ENCODE results near the gene EDEM1.

The EDEM1 gene

DNA sequence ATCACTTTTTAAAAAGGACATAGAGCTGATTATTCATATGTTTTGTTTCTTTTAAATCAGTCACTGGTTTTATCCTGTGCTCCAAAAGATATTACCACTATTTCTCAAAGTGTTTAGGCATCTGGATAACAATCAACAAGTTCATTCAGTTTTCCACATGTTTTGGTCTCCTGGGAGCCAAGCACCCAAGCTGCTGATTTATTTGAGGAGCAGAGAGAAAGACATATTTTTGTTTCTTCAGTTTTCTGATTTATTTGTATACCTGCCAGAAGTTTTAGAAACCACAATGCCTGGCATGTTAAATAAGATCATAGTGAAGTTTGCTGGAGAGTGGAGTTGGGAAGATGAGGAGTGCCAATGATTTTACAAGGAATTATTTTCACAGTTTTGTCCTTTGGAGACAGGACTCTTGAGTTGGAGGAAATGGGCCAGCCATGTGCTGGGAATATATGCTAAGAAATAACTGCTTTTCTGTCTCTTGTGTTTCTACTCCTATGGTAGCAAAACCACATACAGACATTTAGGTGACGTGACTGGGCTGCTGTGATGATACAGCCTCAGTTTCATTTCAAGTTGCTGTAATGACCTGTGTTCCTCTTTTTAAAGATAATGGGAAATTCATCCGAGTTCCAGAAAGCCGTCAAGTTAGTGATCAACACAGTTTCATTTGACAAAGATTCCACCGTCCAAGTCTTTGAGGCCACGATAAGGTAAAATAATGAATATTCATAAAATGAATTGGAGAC, 11.7 kb downstream of the EDEM1 start:
- H3K36me3 ChIP-seq (ENCODE audit: insufficient read depth, low read length) = peaks cover 13% of the 10 kb centered on the region
- H3K4me1 ChIP-seq (ENCODE audit: insufficient read depth, low read length) = peaks cover 42% of the 10 kb centered on the region
- no peaks in the 10 kb centered on the region for H3K9me3 ChIP-seq (ENCODE audit: control insufficient read depth, insufficient read depth, low read length)
- H3K9ac ChIP-seq (ENCODE audit: low read depth, low read length) = no peak overlapping the region

DNA sequence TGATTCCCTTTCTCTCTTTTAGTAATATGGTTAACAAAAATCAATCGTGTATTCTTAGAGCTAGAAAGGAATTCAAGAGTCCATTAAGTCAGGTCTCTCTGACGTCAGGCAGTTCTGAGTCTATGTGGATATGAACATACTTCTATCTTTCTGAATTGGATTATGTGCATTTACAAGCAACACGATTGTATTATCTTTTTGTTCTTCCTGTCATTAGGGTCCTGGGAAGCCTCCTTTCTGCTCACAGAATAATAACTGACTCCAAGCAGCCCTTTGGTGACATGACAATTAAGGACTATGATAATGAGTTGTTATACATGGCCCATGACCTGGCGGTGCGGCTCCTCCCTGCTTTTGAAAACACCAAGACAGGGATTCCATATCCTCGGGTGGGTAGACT, 14.0 kb downstream of the EDEM1 start:
- Histone ChIP-seq H3K4me1 (ENCODE audit: insufficient read depth, low read length) (peaks cover 25% of the 10 kb centered on the region), H3K9me3 (ENCODE audit: control insufficient read depth, insufficient read depth, low read length) (no peaks in the 10 kb centered on the region), H3K36me3 (ENCODE audit: insufficient read depth, low read length) (peaks cover 23% of the 10 kb centered on the region), H3K9ac (ENCODE audit: low read depth, low read length) (no peak overlapping the region)

GRCh38 chr3:5202222-5202621, 14.7 kb downstream of the EDEM1 start:
- Histone ChIP-seq H3K36me3 (ENCODE audit: insufficient read depth, low read length) (peaks cover 28% of the 10 kb centered on the region), H3K9me3 (ENCODE audit: control insufficient read depth, insufficient read depth, low read length) (no peaks in the 10 kb centered on the region), H3K4me1 (ENCODE audit: insufficient read depth, low read length) (peaks cover 18% of the 10 kb centered on the region), H3K9ac (ENCODE audit: low read depth, low read length) (no peak overlapping the region)

GRCh38 chr3:5205165-5205941, 17.8 kb downstream of the EDEM1 start:
- Histone ChIP-seq H3K4me1 (ENCODE audit: insufficient read depth, low read length) (no peaks in the 10 kb centered on the region), H3K9me3 (ENCODE audit: control insufficient read depth, insufficient read depth, low read length) (no peaks in the 10 kb centered on the region), H3K36me3 (ENCODE audit: insufficient read depth, low read length) (peaks cover 34% of the 10 kb centered on the region), H3K9ac (ENCODE audit: low read depth, low read length) (no peak overlapping the region)

GRCh38 chr3:5210926-5211325, 23.4 kb downstream of the EDEM1 start:
- Histone ChIP-seq H3K9ac (ENCODE audit: low read depth, low read length) (no peak overlapping the region), H3K36me3 (ENCODE audit: insufficient read depth, low read length) (peaks cover 28% of the 10 kb centered on the region), H3K4me1 (ENCODE audit: insufficient read depth, low read length) (peaks cover 19% of the 10 kb centered on the region; the same call in 1 of the 2 replicates), H3K9me3 (ENCODE audit: control insufficient read depth, insufficient read depth, low read length) (no peaks in the 10 kb centered on the region)

DNA sequence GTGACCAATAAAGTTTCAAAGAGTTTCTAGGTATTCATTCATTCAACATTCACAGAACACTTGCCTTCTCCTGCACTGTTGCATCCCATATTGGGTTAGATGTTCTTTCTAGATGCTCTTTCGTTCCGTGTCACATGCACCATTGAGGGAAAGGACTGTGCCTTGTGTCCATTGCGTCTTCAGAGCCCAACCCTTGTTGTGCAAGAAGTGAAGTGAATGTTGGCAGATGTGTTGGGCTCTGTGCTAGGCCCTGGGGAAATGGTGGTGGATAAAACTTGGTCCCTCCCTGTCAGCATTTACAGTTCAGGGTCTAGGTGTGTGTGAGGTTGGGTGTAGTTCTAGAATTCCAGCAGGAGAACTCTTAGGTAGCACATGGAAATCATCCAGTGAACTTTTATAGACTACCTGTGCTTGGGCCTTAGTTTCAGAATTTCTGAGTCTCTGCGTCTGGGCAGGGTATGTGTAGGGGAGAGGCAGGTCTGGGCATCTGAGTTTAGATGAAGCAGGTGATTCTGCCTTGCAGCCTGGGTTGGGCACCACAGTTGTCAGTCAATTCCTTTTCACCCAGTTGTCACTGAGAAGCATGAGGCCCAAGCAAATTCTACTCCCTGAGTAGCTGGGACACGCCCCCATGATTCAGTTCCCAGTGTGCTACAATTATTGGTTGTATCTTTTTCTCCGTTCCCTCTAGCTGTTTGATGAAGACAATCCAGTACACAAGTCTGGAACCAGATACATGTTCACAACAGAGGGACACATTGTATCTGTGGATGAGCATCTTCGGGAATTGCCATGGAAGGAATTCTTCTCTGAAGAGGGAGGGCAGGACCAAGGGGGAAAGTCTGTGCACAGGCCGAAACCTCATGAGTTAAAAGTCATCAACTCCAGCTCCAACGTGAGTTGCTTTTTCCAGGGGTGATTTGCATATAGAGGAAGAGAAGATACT, 25.4 kb downstream of the EDEM1 start:
- Histone ChIP-seq H3K4me1 (ENCODE audit: insufficient read depth, low read length) (peaks cover 22% of the 10 kb centered on the region; the same call in 1 of the 2 replicates), H3K36me3 (ENCODE audit: insufficient read depth, low read length) (peaks cover 26% of the 10 kb centered on the region), H3K9me3 (ENCODE audit: control insufficient read depth, insufficient read depth, low read length) (no peaks in the 10 kb centered on the region), H3K9ac (ENCODE audit: low read depth, low read length) (no peak overlapping the region)

- peaks cover 24% of the 10 kb centered on the region for H3K36me3 ChIP-seq (ENCODE audit: insufficient read depth, low read length)
- H3K9me3 ChIP-seq (ENCODE audit: control insufficient read depth, insufficient read depth, low read length) = no peaks in the 10 kb centered on the region
- no peak overlapping the region for H3K9ac ChIP-seq (ENCODE audit: low read depth, low read length)
- peaks cover 24% of the 10 kb centered on the region; the same call in 1 of the 2 replicates for H3K4me1 ChIP-seq (ENCODE audit: insufficient read depth, low read length)
Measured at GRCh38 chr3:5213574-5213966, 26.1 kb downstream of the EDEM1 start.

GRCh38 chr3:5214352-5214751, 26.8 kb downstream of the EDEM1 start:
- Histone ChIP-seq H3K36me3 (ENCODE audit: insufficient read depth, low read length) (peaks cover 20% of the 10 kb centered on the region), H3K9ac (ENCODE audit: low read depth, low read length) (no peak overlapping the region), H3K4me1 (ENCODE audit: insufficient read depth, low read length) (peaks cover 24% of the 10 kb centered on the region; the same call in 1 of the 2 replicates), H3K9me3 (ENCODE audit: control insufficient read depth, insufficient read depth, low read length) (no peaks in the 10 kb centered on the region)

- no peaks in the 10 kb centered on the region for H3K9me3 ChIP-seq (ENCODE audit: control insufficient read depth, insufficient read depth, low read length)
- H3K4me1 ChIP-seq (ENCODE audit: insufficient read depth, low read length) = peaks cover 22% of the 10 kb centered on the region
- no peak overlapping the region for H3K9ac ChIP-seq (ENCODE audit: low read depth, low read length)
- H3K36me3 ChIP-seq (ENCODE audit: insufficient read depth, low read length) = peaks cover 10% of the 10 kb centered on the region
Measured at GRCh38 chr3:5217824-5218595, 30.5 kb downstream of the EDEM1 start.

DNA sequence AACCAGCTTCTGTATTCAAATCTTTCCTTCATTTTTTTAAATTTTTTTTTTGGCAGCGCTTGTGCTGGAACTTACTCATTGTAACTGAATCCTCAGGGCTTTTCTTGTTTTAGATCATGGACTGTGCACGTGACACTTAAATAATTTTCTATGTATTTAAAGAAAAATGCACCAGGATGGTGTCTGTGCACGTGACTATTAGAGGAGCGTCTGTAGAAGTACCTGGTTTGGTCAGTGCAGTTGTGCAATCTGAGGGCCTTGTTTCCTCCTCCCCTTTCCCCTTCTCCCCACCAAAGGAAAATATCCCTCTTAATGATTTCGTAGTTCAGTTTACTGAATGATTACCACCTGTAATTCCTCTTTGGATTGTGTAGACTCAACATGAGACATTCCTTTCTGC, 31.3 kb downstream of the EDEM1 start:
- H3K9me3 ChIP-seq (ENCODE audit: control insufficient read depth, insufficient read depth, low read length) = no peaks in the 10 kb centered on the region
- no peak overlapping the region for H3K9ac ChIP-seq (ENCODE audit: low read depth, low read length)
- peaks cover 10% of the 10 kb centered on the region for H3K36me3 ChIP-seq (ENCODE audit: insufficient read depth, low read length)
- peaks cover 17% of the 10 kb centered on the region for H3K4me1 ChIP-seq (ENCODE audit: insufficient read depth, low read length)

- Histone ChIP-seq H3K9me3 (ENCODE audit: control insufficient read depth, insufficient read depth, low read length) (no peaks in the 10 kb centered on the region), H3K36me3 (ENCODE audit: insufficient read depth, low read length) (peaks cover 8% of the 10 kb centered on the region), H3K9ac (ENCODE audit: low read depth, low read length) (no peak overlapping the region), H3K4me1 (ENCODE audit: insufficient read depth, low read length) (peaks cover 13% of the 10 kb centered on the region)
Measured at GRCh38 chr3:5219216-5219615, 31.7 kb downstream of the EDEM1 start.

GRCh38 chr3:5220193-5220592, 32.7 kb downstream of the EDEM1 start:
- Histone ChIP-seq H3K36me3 (ENCODE audit: insufficient read depth, low read length) (0 out of 2 replicates have a peak, but pooled peaks cover 6% of the 10 kb centered on the region), H3K4me1 (ENCODE audit: insufficient read depth, low read length) (peaks cover 10% of the 10 kb centered on the region), H3K9me3 (ENCODE audit: control insufficient read depth, insufficient read depth, low read length) (no peaks in the 10 kb centered on the region), H3K9ac (ENCODE audit: low read depth, low read length) (no peak overlapping the region)

DNA sequence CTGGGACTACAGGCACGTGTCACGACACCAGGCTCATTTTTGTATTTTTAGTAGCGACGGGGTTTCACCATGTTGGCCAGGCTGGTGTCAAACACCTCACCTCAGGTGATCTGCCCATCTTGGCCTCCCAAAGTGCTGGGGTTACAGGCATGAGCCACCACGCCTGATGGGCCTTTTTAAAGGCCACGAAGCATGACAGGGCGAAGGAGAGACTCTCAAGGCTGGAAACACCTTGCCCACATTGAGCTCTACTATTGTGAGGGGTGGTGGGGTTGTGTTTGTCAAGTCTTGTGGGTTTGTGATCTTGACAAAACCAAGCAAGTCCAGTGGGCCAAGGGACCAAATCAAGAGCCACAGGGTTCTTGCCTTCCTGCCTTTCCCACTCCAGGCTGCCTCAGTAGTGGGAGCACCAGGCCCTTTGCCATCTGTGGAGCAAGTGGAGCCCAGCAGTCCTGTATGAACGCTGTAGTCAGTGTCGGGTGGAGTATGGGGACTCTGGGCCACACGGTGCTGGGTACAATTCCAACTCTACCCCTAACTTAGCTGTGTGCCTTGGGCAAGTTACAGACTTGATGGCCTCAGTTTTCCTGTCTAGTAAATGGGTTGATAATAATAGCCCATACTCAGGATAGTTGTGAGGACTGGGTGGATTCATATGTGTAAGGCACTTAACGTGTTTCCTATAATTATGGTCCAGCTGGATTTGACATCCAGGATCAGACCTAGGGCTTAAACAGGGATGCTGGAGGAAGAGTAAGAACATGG, 33.3 kb downstream of the EDEM1 start:
- 0 out of 2 replicates have a peak, but pooled peaks cover 6% of the 10 kb centered on the region for H3K36me3 ChIP-seq (ENCODE audit: insufficient read depth, low read length)
- H3K9ac ChIP-seq (ENCODE audit: low read depth, low read length) = no peak overlapping the region
- H3K4me1 ChIP-seq (ENCODE audit: insufficient read depth, low read length) = peaks cover 10% of the 10 kb centered on the region
- no peaks in the 10 kb centered on the region for H3K9me3 ChIP-seq (ENCODE audit: control insufficient read depth, insufficient read depth, low read length)
